GM21786 (cell line): ENCODE results near the gene GPR62.

Experiments used
- ATAC-seq: cut with Tn5 transposase; IDR thresholded peaks from one replicate; pipeline ENCODE4 v1.9.1; 2021; ENCODE audit not compliant: unreplicated experiment

The GPR62 gene

GRCh38 chr3:51954105-51954504 is 1.1 kb upstream of the GPR62 start:
- no peak for ATAC-seq

GRCh38 chr3:51954713-51955112 is 468 bp upstream of the GPR62 start:
- no peak for ATAC-seq

- no peak for ATAC-seq
These were observed 951 bp downstream of the GPR62 start for GRCh38 chr3:51955893-51956770.

GRCh38 chr3:51957520-51958205 is 2.5 kb downstream of the GPR62 start:
- ATAC-seq = no peak

- no peak for ATAC-seq
These were observed 3.7 kb downstream of the GPR62 start for GRCh38 chr3:51958603-51959521.

GRCh38 chr3:51959651-51960050 is 4.5 kb downstream of the GPR62 start:
- no peak for ATAC-seq

GRCh38 chr3:51960386-51960785 is 5.2 kb downstream of the GPR62 start:
- ATAC-seq = no peak

- no peak for ATAC-seq
These were observed 5.8 kb downstream of the GPR62 start for GRCh38 chr3:51961011-51961410.

- no peak for ATAC-seq
These were observed 6.7 kb downstream of the GPR62 start for GRCh38 chr3:51961602-51962569.

GRCh38 chr3:51962854-51963530 is 7.8 kb downstream of the GPR62 start:
- ATAC-seq = no peak

- ATAC-seq = no peak
These were observed 8.8 kb downstream of the GPR62 start for GRCh38 chr3:51963951-51964451.

- no peak for ATAC-seq
These were observed 9.3 kb downstream of the GPR62 start for GRCh38 chr3:51964521-51964920.

GRCh38 chr3:51966016-51966415 is 10.8 kb downstream of the GPR62 start:
- ATAC-seq = no peak

GRCh38 chr3:51966486-51966885 is 11.3 kb downstream of the GPR62 start:
- no peak for ATAC-seq

GRCh38 chr3:51966922-51967383 is 11.8 kb downstream of the GPR62 start:
- ATAC-seq = peak; percentile 16

- peak; percentile 58 for ATAC-seq
These were observed 12.4 kb downstream of the GPR62 start, which contains the start of gene PCBP4 for GRCh38 chr3:51967384-51968169. Gene PCBP4, minus strand, starts transcription at chr3:51967454. Its CDS starts 6,214 bp downstream, at chr3:51961240.

- ATAC-seq = no peak
These were observed 13.1 kb downstream of the GPR62 start for GRCh38 chr3:51968170-51968775.
